GM21576 (cell line): ENCODE results near the gene RELL2.
"Not testable (repeated sequence)": the region's sequence is repeated elsewhere in the genome, so short reads cannot be mapped to it uniquely, and the experiment has no call there.

Experiments
- ATAC-seq: cut with Tn5 transposase; IDR thresholded peaks from one replicate; pipeline ENCODE4 v1.9.1; 2021; ENCODE audit warnings: mild to moderate bottlenecking, moderate library complexity; ENCODE audit not compliant: unreplicated experiment

The RELL2 gene, protein sequence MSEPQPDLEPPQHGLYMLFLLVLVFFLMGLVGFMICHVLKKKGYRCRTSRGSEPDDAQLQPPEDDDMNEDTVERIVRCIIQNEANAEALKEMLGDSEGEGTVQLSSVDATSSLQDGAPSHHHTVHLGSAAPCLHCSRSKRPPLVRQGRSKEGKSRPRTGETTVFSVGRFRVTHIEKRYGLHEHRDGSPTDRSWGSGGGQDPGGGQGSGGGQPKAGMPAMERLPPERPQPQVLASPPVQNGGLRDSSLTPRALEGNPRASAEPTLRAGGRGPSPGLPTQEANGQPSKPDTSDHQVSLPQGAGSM

GRCh38 chr5:141636413-141637122 is at the start of gene RELL2, which contains the start of gene HDAC3:
RELL2 (plus strand) TSS chr5:141636997; CDS start chr5:141638226, 1,229 bp downstream.
HDAC3 (minus strand) TSS chr5:141636849; CDS start chr5:141636790, 59 bp downstream.
- ATAC-seq: peak; percentile 74

DNA sequence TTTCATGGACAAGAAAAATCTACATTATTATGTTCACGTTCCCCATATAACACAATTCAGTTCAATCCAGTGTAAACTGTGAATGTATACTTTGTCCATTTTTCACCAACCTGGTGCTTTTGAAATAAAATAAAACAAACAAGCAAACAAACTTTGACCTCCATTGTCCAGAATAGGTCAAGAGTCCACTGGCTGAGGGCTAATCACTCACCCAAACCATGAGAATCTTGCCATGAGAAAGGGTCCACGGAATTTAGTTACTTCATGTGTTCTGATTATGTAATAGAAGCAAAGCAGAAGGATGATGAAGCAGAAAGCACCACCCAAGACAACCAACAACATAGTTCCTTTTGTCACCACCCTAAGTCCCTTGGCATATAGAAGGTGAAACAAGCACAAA is 46.7 kb upstream of the RELL2 start:
- no peak for ATAC-seq

GRCh38 chr5:141596867-141597266 is 39.9 kb upstream of the RELL2 start:
- no peak for ATAC-seq

DNA sequence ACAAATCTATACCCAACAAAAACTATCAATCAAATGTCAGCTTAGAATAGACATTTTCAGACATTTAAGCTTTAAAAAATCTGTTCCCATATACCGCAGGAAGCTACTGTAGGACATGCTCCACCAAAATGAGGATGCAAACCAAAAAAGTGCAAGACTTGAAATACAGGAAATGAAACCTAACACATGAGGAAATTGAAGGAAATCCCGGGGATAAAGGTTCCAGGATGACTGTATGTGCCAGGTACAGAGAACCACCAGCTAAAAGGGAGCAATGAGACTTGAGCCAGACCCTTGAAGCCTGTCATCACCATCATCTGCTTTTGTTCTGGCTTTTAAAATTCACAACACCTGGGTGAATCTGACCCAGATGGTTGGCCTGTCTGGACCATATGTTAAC is 39.4 kb upstream of the RELL2 start:
- ATAC-seq: no peak

DNA sequence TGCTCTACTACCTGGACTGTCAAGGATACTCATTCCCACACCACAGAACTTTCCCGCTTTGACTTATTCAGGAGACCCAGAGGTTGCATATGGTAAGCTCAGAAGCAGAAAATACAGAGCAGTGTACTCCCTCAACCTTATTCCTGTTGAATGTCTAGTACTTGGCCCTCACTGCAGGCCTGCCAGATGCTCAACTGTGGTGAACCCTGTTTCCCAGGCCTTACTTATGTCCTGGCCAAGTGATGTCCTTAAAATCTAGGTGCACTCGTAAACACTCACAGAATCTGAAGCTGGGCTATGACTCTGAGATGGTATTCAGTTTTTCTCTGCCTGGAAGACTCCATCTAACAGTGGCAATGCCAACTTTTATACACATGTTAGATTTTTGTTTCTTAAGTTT is 39.0 kb upstream of the RELL2 start:
- no peak for ATAC-seq

- no peak for ATAC-seq
Observed at GRCh38 chr5:141598391-141599345, 38.1 kb upstream of the RELL2 start.

DNA sequence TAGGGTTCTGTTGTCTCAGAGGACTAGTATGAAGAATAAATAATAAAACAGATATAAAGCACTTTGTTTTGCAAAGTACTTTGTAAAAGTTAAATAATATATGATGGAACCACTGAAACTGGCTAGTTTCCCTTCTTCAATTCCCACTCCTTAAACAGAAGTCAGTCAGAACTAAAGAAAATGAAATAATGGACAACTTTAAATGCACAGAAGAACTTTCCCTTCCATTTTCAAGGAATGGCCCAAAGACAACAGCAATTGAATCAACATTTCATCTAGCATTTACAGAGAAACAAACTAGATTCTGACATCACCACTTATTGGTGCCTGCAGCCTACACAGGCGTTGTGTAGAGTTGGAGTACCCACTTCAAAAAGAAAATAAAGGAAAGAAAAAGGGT is 34.2 kb upstream of the RELL2 start:
- no peak for ATAC-seq

GRCh38 chr5:141603923-141604717 is 32.7 kb upstream of the RELL2 start:
- no peak for ATAC-seq

DNA sequence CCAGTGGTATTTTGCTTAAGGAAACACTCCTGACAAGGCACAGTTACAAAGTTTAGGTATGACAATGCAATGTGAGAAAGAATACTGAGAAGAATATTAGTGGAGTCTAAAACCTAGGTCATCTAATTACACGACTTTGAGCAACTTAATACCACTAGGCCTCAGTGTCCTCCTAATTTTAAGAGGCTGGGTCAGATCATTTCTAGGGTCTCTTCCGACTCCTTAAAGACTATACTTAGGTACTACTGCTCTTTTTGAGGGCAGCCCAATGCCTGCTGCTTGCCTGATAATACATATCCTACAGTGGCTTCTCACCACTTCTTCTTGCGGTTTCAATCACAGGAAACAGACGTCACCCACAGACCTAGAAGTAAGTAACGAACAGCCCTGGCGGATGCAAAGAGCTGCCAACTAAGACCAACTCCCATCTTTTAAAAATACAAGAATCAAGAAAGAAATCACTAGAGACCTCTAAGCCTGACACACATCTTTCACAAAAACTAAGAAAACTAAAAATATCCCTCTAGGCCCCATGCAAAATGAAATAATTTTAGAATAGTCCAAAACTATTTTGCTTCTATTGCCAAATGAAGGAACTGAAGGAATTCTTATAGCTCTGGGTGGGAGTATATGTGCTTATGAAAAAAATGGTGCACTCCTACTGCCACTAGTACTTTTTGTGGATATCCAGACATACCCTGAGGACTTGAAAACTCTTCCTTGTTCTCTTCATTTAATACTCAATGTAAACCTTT is 31.1 kb upstream of the RELL2 start:
- ATAC-seq: peak; percentile 94

DNA sequence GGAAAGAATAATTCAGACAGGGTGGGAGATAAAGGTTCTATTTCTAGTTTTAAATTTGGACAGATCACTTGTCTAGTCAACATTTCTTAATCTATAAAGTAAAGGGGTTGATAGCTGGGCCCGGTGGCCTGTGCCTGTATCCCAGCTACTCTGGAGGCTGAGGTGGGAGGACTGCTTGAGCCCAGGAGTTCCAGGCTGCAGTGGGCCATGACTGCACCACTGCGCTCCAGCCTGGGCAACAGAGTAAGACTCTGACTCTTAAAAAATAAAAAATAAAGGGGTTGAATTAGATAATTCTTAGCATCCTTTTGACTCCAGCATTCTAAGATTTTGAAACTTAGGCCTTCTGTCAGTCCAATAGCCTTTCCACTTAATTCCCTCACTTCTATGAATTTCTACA is 28.8 kb upstream of the RELL2 start:
- no peak for ATAC-seq

DNA sequence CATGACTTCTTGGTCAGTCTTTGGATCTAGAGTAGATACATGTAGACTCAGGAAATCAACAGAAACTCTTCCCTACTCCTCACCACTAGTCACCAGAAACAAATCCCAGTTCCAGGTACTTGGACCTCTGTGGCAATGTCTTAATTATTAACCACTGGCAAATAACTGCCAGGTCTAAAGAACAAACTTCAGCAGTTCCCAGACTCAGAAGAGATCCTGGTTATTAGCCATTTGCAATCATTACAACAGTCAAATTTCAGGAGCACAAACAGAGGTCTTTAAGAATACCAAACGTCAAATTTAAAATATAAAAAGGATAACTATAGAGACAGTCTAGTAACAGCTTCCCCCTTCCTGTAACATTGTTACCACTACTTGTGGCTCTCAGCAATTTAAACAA is 28.2 kb upstream of the RELL2 start:
- ATAC-seq: no peak

DNA sequence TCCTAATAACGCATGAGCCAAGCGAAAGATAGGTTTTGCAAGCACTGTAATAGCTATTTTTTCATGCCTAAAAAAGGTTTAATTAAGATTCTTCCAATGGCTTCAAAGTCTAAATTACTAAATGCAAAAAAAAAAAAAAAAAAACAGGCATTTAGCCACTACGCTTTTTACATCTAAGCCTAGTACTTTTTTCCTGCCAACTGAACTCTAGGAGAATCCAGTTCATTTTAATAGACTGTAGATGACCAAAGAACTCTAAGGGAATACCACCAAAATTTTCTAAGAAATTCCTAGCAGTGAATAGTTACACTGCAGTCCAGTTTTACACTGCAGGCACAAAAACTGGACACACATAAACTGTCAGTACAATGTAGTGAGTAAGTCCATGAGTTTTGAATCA is 27.8 kb upstream of the RELL2 start:
- no peak for ATAC-seq

DNA sequence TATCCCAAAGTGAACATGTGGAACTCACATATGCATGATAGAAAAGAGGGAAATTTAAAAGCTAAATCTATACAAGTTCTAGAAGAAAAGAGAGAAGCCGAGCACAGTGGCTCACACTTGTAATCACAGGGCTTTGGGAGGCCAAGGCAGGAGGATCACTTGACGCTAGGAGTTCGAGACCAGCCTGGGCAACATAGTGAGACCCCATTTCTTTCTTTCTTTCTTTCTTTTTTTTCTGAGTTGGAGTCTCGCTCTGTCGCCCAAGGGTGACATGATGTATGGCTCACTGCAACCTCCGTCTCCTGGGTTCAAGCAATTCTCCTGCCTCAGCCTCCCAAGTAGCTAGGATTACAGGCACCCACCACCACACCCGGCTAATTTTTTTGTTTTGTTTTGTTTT is 26.9 kb upstream of the RELL2 start:
- not testable (repeated sequence) for ATAC-seq

- ATAC-seq: no peak
Observed at GRCh38 chr5:141611289-141611688, 25.5 kb upstream of the RELL2 start.

GRCh38 chr5:141613344-141613743 is 23.5 kb upstream of the RELL2 start:
- no peak for ATAC-seq

DNA sequence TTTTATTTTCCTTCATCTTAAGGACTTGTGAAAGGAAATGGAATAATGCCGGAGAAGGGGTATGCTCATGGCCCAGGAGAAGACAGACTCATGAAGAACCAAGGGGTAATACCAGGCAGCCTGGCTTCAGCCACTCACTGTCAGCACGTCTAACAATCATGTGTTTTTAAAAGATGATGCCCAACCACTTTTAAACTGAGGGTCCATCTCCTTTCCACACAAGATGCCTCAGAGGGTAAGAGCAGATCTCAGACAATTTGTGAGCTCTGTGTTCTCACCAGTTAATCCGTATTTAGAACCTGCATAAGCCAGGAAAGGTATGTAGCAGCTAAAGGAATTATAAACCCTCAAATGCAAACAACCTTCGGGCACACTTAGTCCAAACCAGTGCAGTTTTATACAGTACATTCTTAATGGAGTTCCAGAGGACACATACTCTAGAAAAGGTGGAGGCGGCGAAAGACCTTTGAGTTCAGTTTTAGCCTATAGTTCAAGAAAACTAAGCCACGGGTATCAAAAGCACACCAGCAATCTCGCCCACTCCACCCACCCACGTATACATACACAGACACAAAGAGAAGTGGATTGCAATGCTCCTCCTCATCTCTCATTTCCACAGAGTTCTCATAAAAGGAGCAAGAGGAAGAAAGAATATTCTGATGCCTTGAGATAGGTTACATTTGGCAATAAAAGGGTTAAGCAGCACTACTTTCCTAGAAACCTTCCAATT is 20.6 kb upstream of the RELL2 start:
- no peak for ATAC-seq

- ATAC-seq: no peak
Observed at GRCh38 chr5:141617128-141617527, 19.7 kb upstream of the RELL2 start.

- ATAC-seq: no peak
Observed at GRCh38 chr5:141617682-141618029, 19.1 kb upstream of the RELL2 start.
